Liver (tissue), 9 donors: ENCODE data around the gene FAN1. TPM values are rescaled to one million over a fixed set of nuclear protein-coding genes. Genes with fewer than 3 reads are reported as not detected.

Experiments
- DNase-seq: peaks from one replicate; pipeline ENCODE4 v3.0.0-alpha.2; 2017; ENCODE audit warnings: low spot score
- H3K27ac ChIP-seq, 2 donors: one replicate each; pipeline ENCODE4 v1.7.0; 2013; ENCODE audit warnings: inconsistent platforms in 2 of 2, low read length in 2 of 2, control low read depth in 1 of 2, low read depth in 1 of 2, mild to moderate bottlenecking in 1 of 2
- H3K27me3 ChIP-seq, 4 donors: one replicate each; pipeline versions ENCODE4 v1.6.1 to v1.7.0; 2013; ENCODE audit warnings: low read length in 3 of 4, inconsistent platforms in 1 of 4, mild to moderate bottlenecking in 1 of 4, moderate library complexity in 1 of 4; ENCODE audit not compliant: control insufficient read depth in 4 of 4, insufficient read depth in 4 of 4
- H3K36me3 ChIP-seq, 4 donors: one replicate each; pipeline versions ENCODE4 v1.6.1 to v1.7.0; 2013; ENCODE audit warnings: low read length in 3 of 4, mild to moderate bottlenecking in 3 of 4, low read depth in 1 of 4, moderate library complexity in 1 of 4; ENCODE audit not compliant: control insufficient read depth in 4 of 4, insufficient read depth in 3 of 4
- H3K4me1 ChIP-seq, 4 donors: one replicate each; pipeline versions ENCODE4 v1.6.1 to v1.7.0; 2013; ENCODE audit warnings: low read length in 3 of 4, mild to moderate bottlenecking in 3 of 4, moderate library complexity in 1 of 4; ENCODE audit not compliant: control insufficient read depth in 4 of 4, insufficient read depth in 4 of 4
- H3K4me3 ChIP-seq, 3 donors: one replicate each; pipeline versions ENCODE4 v1.6.1 to v1.7.0; 2013; ENCODE audit warnings: low read length in 3 of 3, control low read depth in 1 of 3, low read depth in 1 of 3, mild to moderate bottlenecking in 1 of 3
- H3K9ac ChIP-seq, 2 donors: one replicate each; pipeline ENCODE4 v1.7.0; 2013; ENCODE audit warnings: low read length in 2 of 2, mild to moderate bottlenecking in 2 of 2, moderate library complexity in 2 of 2, control low read depth in 1 of 2, low read depth in 1 of 2
- H3K9me3 ChIP-seq, 4 donors: one replicate each; pipeline versions ENCODE4 v1.6.1 to v1.7.0; 2013; ENCODE audit warnings: low read length in 3 of 4; ENCODE audit not compliant: control insufficient read depth in 4 of 4
- EGR1 ChIP-seq, 2 donors: IDR thresholded peaks; 2 replicates each; pipeline ENCODE4 v1.6.1; 2016 to 2018; ENCODE audit warnings: antibody characterized with exemption in 2 of 2, low read depth in 2 of 2
- FOXA2 ChIP-seq: IDR thresholded peaks from 2 replicates; pipeline ENCODE4 v1.6.1; 2016; ENCODE audit warnings: antibody characterized with exemption
- HNF4A ChIP-seq, 2 donors: conservative IDR thresholded peaks; 2 replicates each; pipeline ENCODE4 v1.6.1; 2016; ENCODE audit warnings: antibody characterized with exemption in 2 of 2, mild to moderate bottlenecking in 2 of 2
- HNF4G ChIP-seq: IDR thresholded peaks from 2 replicates; pipeline ENCODE4 v1.6.1; 2016; ENCODE audit warnings: antibody characterized with exemption
- JUND ChIP-seq, 2 donors: IDR thresholded peaks; 2 replicates each; pipeline ENCODE4 v1.6.1; 2016; ENCODE audit warnings: antibody characterized with exemption in 2 of 2
- NR2F2 ChIP-seq: IDR thresholded peaks from 2 replicates; pipeline ENCODE4 v1.6.1; 2016; ENCODE audit warnings: antibody characterized with exemption
- RXRA ChIP-seq, 2 donors: IDR thresholded peaks; 2 replicates each; pipeline ENCODE4 v1.6.1; 2017 to 2018; ENCODE audit warnings: antibody characterized with exemption in 2 of 2, mild to moderate bottlenecking in 1 of 2
- SP1 ChIP-seq: IDR thresholded peaks from 2 replicates; pipeline ENCODE4 v1.6.1; 2018; ENCODE audit warnings: antibody characterized with exemption, mild to moderate bottlenecking
- TAF1 ChIP-seq: conservative IDR thresholded peaks from 2 replicates; pipeline ENCODE4 v1.6.1; 2016; ENCODE audit warnings: antibody characterized with exemption, mild to moderate bottlenecking
- YY1 ChIP-seq: IDR thresholded peaks from 2 replicates; pipeline ENCODE4 v1.6.1; 2016; ENCODE audit warnings: antibody characterized with exemption, mild to moderate bottlenecking
- WGBS: extraction: QIAGEN DNeasy Blood & Tissue Kit; methylation state at CpG from one replicate; pipeline ENCODE4 v1.1.7; 2013; 5-methylcytosine and 5-hydroxymethylcytosine counted together
- polyA plus RNA-seq, 2 donors: library from polyadenylated mRNA; stranded (reverse) in 1 of 2; unstranded in 1 of 2; fragments of 200-250 nt in 1 of 2; fragments of >200 nt in 1 of 2; fragmentation: Nextera tagmentation in 1 of 2; extraction: Ambion mirVana in 1 of 2; gene quantifications; one replicate each; pipeline versions ENCODE4 v1.2.1 to v1.2.3, GENCODE V29; 2013 to 2015
- total RNA-seq, 2 donors: library from RNA; depleted of rRNA; stranded (reverse); fragments of >200 nt; gene quantifications; one replicate each; pipeline ENCODE4 v1.2.3, GENCODE V29; 2014
- TF ChIP-seq, protein P1 (sequence below): IDR thresholded peaks from 2 replicates; pipeline ENCODE4 v1.6.1; 2016; ENCODE audit warnings: antibody characterized with exemption
- TF ChIP-seq, protein P2 (sequence below): fragments of 150-350 bp; IDR thresholded peaks from 2 replicates; pipeline ENCODE4 v1.5.1; 2017; ENCODE audit warnings: improper control_type of control experiment, low read depth, low read length; ENCODE audit not compliant: missing input control
- TF ChIP-seq, protein P3 (sequence below): IDR thresholded peaks from 2 replicates; pipeline ENCODE4 v1.6.1; 2016; ENCODE audit warnings: antibody characterized with exemption
- TF ChIP-seq, protein P4 (sequence below): IDR thresholded peaks from 2 replicates; pipeline ENCODE4 v1.6.1; 2016; ENCODE audit warnings: antibody characterized with exemption, mild to moderate bottlenecking
- donor health status: healthy.
- donor health status: healthy.
- donor health status: healthy.
- donor health status: healthy.
- donor health status: healthy.

FAN1 gene
- total and polyA plus RNA-seq, 4 donors, result 5.2 to 17.1 (median 7.5) TPM

DNA sequence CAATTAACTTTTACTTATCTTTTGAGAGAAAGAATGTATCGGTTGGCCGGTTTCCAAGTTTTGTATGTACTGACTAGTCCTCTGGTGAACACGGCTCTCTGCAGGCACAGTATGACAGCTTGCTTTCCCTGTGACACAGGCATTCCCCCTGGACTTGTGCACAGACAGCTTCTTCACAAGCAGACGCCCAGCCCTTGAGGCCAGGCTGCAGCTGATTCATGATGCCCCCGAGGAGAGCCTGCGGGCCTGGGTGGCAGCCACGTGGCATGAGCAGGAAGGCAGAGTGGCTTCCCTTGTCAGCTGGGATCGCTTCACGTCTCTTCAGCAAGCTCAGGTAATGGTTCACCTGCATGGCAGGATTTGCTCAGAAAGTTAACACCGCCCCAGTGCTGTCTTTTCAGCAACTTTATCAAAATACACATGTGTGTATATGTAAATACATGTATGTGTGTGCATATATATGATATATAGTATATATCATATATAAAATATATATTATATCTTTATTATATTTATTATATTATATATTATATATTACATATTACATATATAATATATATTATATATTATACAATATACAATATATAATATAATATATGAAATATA, 25.5 kb downstream of the FAN1 start:
- TF ChIP-seq, protein P1, sequence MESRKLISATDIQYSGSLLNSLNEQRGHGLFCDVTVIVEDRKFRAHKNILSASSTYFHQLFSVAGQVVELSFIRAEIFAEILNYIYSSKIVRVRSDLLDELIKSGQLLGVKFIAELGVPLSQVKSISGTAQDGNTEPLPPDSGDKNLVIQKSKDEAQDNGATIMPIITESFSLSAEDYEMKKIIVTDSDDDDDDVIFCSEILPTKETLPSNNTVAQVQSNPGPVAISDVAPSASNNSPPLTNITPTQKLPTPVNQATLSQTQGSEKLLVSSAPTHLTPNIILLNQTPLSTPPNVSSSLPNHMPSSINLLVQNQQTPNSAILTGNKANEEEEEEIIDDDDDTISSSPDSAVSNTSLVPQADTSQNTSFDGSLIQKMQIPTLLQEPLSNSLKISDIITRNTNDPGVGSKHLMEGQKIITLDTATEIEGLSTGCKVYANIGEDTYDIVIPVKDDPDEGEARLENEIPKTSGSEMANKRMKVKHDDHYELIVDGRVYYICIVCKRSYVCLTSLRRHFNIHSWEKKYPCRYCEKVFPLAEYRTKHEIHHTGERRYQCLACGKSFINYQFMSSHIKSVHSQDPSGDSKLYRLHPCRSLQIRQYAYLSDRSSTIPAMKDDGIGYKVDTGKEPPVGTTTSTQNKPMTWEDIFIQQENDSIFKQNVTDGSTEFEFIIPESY, result no peak
- no peak for TF ChIP-seq NR2F2

DNA sequence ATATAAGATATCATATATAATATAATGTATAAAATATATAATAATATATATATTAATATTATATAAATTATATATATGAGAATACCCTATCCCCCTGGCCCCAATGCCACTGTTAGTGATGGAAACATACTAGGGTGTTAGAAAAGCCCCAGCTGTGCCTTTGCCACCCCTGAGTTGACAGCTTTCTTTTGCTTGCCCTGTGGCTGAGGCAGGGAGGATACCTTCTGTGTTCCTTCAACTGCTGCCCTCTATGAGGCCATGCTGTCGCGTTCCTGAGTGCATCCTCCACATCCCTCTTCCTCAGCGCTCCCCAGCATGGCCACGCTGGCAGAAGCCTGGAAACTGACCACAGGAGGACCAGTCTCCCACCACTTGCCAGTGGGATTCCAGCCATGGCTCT, 26.3 kb downstream of the FAN1 start:
- peaks cover 10 to 51% (median 32%) of the 10 kb centered on the region in 4 donors for H3K36me3 ChIP-seq
- WGBS, result 99% methylated on average over 4 of the region's 4 CpGs

More for the DNA sequence above, 25.5 kb downstream of the FAN1 start:
- H3K9ac ChIP-seq, result no peak overlapping the region
- H3K27ac ChIP-seq, result no peak overlapping the region
- 79% methylated on average over 10 of the region's 10 CpGs for WGBS
- H3K9me3 ChIP-seq, result no peaks in the 10 kb centered on the region
- DNase-seq, result no peak
- H3K4me1 ChIP-seq, result no peaks in the 10 kb centered on the region
- H3K4me3 ChIP-seq, result no peak overlapping the region
- H3K36me3 ChIP-seq, result peaks cover 13 to 58% (median 39%) of the 10 kb centered on the region in 4 donors
- no peaks in the 10 kb centered on the region for H3K27me3 ChIP-seq

More for the DNA sequence above, 26.3 kb downstream of the FAN1 start:
- TF ChIP-seq HNF4G (no peak), TAF1 (no peak), HNF4A (conservative IDR thresholded peaks at IDR 0.05) (no peak), SP1 (no peak), EGR1 (IDR thresholded peaks at IDR 0.05; ENCODE audit: low read depth in 2 of 2) (no peak), RXRA (IDR thresholded peaks at IDR 0.05) (no peak), JUND (IDR thresholded peaks at IDR 0.05) (no peak), YY1 (no peak), NR2F2 (no peak), FOXA2 (no peak)
- TF ChIP-seq, protein P2, sequence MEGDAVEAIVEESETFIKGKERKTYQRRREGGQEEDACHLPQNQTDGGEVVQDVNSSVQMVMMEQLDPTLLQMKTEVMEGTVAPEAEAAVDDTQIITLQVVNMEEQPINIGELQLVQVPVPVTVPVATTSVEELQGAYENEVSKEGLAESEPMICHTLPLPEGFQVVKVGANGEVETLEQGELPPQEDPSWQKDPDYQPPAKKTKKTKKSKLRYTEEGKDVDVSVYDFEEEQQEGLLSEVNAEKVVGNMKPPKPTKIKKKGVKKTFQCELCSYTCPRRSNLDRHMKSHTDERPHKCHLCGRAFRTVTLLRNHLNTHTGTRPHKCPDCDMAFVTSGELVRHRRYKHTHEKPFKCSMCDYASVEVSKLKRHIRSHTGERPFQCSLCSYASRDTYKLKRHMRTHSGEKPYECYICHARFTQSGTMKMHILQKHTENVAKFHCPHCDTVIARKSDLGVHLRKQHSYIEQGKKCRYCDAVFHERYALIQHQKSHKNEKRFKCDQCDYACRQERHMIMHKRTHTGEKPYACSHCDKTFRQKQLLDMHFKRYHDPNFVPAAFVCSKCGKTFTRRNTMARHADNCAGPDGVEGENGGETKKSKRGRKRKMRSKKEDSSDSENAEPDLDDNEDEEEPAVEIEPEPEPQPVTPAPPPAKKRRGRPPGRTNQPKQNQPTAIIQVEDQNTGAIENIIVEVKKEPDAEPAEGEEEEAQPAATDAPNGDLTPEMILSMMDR, result no peak
- TF ChIP-seq, protein P1, result no peak
- TF ChIP-seq, protein P3, sequence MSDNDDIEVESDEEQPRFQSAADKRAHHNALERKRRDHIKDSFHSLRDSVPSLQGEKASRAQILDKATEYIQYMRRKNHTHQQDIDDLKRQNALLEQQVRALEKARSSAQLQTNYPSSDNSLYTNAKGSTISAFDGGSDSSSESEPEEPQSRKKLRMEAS, result no peak
- TF ChIP-seq, protein P4, sequence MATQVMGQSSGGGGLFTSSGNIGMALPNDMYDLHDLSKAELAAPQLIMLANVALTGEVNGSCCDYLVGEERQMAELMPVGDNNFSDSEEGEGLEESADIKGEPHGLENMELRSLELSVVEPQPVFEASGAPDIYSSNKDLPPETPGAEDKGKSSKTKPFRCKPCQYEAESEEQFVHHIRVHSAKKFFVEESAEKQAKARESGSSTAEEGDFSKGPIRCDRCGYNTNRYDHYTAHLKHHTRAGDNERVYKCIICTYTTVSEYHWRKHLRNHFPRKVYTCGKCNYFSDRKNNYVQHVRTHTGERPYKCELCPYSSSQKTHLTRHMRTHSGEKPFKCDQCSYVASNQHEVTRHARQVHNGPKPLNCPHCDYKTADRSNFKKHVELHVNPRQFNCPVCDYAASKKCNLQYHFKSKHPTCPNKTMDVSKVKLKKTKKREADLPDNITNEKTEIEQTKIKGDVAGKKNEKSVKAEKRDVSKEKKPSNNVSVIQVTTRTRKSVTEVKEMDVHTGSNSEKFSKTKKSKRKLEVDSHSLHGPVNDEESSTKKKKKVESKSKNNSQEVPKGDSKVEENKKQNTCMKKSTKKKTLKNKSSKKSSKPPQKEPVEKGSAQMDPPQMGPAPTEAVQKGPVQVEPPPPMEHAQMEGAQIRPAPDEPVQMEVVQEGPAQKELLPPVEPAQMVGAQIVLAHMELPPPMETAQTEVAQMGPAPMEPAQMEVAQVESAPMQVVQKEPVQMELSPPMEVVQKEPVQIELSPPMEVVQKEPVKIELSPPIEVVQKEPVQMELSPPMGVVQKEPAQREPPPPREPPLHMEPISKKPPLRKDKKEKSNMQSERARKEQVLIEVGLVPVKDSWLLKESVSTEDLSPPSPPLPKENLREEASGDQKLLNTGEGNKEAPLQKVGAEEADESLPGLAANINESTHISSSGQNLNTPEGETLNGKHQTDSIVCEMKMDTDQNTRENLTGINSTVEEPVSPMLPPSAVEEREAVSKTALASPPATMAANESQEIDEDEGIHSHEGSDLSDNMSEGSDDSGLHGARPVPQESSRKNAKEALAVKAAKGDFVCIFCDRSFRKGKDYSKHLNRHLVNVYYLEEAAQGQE, result no peak
- Histone ChIP-seq H3K27ac (no peak overlapping the region), H3K4me3 (no peak overlapping the region), H3K9me3 (no peaks in the 10 kb centered on the region), H3K4me1 (no peaks in the 10 kb centered on the region), H3K9ac (no peak overlapping the region), H3K27me3 (no peaks in the 10 kb centered on the region)
- no peak for DNase-seq
